HG02885 (cell line): ENCODE results near the gene TBC1D4.

Source experiments
- ATAC-seq: cut with Tn5 transposase; IDR thresholded peaks from one replicate; pipeline ENCODE4 v1.9.1; 2021; ENCODE audit warnings: mild to moderate bottlenecking; ENCODE audit not compliant: unreplicated experiment, poor library complexity

TBC1D4 gene, protein sequence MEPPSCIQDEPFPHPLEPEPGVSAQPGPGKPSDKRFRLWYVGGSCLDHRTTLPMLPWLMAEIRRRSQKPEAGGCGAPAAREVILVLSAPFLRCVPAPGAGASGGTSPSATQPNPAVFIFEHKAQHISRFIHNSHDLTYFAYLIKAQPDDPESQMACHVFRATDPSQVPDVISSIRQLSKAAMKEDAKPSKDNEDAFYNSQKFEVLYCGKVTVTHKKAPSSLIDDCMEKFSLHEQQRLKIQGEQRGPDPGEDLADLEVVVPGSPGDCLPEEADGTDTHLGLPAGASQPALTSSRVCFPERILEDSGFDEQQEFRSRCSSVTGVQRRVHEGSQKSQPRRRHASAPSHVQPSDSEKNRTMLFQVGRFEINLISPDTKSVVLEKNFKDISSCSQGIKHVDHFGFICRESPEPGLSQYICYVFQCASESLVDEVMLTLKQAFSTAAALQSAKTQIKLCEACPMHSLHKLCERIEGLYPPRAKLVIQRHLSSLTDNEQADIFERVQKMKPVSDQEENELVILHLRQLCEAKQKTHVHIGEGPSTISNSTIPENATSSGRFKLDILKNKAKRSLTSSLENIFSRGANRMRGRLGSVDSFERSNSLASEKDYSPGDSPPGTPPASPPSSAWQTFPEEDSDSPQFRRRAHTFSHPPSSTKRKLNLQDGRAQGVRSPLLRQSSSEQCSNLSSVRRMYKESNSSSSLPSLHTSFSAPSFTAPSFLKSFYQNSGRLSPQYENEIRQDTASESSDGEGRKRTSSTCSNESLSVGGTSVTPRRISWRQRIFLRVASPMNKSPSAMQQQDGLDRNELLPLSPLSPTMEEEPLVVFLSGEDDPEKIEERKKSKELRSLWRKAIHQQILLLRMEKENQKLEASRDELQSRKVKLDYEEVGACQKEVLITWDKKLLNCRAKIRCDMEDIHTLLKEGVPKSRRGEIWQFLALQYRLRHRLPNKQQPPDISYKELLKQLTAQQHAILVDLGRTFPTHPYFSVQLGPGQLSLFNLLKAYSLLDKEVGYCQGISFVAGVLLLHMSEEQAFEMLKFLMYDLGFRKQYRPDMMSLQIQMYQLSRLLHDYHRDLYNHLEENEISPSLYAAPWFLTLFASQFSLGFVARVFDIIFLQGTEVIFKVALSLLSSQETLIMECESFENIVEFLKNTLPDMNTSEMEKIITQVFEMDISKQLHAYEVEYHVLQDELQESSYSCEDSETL (N-terminal part only)

DNA sequence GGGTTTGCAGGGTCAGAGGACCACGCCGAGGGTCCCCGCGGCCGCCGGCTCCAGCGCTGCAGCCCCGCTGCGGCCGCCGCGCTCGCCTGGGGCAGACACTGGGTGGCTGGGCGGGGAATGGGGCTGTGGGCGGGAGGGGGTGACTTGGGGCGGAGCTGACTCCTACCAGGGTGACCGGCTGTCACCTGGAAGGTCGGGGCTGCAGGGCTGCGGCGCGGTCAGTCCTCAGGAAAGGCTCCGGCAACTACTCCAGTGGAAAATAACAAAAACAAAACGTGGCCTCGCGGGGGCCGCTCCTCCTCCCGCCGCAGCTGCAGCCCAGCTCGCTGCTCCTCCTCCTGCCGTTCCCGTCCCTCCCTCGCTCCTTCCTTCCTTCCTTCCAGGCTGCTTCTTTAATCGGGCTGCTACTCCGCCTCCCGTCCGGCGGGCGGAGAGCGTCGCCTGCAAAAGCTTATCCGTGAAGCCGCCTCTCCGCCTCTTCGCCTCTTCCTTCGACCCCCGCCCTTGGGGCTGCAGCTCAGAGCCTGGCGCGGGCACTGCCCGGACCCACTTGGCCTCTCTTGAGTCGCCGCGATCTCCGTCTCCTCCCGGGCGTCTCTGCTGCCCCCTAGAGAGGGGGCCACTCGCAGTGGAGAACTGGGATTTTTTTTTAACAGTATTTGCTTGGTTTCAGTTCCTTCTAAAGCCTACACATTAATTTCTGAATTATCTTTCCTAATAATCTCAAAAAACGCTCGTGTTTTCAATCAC is at the start of gene TBC1D4:
TSS of gene TBC1D4 (minus strand) at position 100 of the 750 bp plus-strand sequence. CDS start 402 bp downstream, outside the sequence.
- ATAC-seq, result peak; percentile 83

DNA sequence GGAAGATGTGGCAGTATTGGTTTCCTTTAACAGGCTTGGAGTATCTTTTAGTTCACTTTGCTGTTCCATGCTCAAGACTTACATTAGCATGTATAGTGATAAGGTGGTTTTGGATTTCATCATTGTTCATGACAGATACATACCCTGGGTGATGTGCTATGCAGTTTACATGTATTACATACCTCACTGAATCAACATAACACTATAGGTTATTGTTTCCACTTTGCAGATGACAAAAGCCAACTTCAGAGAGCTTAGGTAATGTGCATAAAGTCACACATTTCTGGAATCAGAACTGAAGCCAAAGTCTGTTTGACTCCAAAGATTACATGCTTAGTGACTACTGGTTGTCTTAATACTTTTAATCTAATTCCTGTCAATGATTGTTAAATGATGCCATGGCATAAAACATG is 48.6 kb upstream of the TBC1D4 start:
- no peak for ATAC-seq

DNA sequence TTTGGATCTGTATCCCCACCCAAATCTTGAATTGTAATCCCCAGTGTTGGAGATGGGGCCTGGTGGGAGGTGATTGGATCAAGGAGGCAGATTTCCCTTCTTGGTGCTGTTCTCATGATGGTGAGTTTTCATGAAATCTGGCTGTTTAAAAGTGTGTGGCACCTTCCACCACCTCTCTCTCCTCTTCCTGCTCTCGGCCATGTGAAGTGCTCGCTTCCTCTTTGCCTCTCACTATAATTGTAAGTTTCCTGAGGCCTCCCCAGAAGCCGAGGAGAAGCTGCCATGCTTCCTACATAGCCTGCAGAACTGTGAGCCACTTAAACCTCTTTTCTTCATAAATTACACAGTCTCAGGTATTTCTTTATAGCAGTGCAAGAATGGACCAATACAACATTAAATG is 40.0 kb upstream of the TBC1D4 start:
- peak; percentile 55 for ATAC-seq

DNA sequence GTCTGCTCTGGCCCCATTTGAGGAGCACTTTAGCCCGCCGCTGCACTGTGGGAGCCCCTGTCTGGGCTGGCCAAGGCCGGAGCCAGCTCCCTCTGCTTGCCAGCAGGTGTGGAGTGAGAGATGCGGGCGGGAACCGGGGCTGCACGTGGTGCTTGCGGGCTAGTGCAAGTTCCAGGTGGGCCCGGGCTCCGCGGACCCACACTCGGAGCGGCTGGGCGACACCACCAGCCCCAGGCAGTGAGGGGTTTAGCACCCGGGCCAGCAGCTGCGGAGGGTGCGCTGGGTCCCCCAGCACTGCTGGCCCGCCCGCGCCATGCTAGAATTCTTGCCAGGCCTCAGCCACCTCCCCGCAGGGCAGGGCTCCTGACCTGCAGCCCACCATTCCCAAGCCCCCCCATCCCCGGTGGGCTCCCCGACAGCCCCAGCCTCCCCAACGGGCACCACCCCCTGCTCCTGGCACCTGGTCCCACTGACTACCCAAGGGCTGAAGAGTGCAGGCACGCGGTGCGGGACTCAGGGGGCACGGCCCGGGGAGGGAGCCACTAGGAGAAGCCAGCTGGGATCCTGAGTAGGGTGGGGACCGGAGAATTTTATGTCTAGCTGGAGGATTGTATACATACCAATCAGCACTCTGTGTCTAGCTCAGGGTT is 36.6 kb upstream of the TBC1D4 start:
- no peak for ATAC-seq

DNA sequence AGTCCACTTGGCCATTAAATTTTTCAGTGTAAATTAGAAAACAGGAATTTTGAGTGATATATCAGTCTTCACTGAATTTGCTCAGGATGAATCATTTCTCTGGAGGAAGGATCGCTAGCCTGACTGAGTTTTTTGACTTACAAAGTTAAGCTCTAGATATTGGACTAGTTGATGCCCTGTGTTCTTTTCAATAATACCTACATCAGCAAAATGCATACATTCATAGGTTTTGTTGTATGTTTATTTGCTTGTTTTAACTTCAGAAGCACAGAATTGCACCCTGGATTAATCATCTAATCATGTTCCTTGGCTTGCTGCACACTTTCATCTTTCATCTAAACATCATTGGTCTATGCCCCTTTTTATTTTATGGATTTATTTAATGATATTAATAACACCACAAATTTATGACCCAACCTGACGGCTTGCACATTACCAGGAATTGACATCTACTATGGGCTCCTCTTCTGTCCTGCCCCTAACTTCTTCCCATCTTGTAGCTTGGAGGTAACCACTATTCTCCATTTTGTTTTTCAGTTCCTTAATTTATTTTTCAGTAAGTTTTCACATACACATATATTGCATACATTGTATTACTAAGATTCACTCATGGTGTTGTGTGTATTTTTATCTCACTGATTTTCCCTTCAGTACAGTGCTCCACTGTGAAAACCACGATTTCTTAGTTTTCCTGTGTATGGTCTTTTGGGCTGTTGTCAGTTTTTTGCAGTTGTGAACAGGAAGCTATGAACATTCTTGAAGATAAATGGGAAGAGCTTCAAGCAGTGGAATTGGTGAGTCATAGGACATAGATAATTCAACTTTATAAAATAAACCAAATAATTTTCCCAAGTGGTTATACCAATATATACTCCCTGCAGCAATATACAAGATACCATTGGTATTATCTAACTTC is 32.4 kb upstream of the TBC1D4 start:
- ATAC-seq, result no peak

DNA sequence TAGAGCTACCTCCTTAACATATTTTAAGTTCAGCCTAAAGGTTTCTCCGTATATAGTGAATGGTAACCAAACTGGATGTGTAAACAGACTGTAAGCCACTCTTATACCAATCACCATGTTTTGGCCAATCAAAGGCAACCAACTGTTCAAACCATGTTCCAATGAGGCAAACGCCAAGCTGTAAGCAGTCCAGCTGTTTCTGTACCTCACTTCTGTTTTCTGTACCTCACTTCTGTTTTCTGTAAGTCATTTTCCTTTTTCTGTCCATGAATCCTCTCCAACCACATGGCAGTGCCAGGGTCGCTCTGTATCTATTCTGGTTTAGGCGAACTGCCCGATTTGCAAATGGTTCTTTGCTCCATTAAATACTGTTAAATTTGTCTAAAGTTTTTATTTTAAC is 31.3 kb upstream of the TBC1D4 start:
- no peak for ATAC-seq

DNA sequence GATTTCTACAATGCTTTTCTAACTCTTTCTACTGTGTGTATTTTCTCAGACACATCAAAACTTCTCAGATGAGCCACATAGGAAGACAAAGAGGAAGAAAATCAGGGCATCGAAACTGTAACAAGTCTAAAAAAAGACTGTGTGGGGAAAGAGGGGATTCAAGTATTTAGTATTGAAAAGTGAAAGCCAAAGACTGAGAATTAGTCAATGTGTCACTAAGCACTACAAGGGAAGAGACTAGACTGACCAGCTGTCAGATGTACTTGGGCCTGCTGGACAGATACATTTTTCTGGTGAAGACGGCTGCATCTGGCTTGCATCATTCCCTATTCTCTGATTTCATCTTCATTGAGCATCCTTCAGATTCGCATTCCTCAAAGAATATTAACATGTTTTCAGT is 30.3 kb upstream of the TBC1D4 start:
- ATAC-seq, result peak; percentile 91

DNA sequence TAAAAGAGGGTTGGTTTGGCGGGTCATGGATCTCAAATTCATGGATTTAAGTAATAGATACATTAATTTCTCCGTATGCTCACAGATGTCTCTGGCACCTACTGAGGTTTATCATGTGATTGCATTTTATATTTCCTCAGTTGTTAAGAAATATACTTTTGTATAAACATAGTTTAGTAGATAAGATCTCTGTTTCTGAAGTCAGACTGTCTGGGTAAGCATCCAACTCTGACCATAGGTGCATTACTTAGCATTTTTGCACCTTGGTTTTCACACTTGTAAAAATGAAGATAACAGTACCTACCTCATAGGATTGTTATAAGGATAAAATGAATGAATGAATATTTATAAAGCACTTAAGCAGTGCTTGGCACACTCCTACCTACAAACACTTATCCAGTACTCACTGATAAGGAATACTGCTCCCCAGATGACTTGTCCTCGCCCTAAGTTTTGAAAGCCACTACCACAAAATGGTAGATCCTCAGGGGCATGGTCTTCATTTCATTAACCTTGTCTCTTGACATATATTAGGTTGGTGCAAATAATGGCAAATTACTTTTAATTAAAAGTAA is 29.2 kb upstream of the TBC1D4 start:
- no peak for ATAC-seq

DNA sequence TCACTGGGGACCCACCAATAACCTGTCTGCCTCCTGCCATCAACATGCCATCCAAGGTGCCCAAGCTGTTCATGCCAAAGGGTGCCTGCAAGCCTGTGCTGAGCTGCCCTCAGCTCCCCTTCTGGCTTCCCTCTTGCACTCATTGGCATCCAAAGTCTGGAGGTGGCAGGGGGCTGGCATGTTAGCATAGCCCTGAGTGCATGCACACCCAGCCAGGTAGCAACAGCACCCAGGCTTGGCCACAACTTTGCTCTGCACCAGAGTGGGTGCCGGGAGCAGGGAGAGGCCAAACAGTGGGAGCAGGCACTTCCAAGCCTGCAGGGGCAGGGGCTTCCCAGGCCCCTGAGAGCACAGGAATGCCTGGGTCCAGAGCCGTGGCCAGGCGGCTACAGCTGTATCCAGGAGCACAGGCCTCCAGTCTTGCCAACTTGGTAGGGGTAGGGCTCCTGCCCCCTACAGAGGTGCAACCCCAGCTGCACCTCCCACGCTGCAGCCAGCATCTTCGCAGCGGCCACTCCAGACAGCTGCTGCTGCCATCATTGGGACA is 26.1 kb upstream of the TBC1D4 start:
- ATAC-seq, result no peak

DNA sequence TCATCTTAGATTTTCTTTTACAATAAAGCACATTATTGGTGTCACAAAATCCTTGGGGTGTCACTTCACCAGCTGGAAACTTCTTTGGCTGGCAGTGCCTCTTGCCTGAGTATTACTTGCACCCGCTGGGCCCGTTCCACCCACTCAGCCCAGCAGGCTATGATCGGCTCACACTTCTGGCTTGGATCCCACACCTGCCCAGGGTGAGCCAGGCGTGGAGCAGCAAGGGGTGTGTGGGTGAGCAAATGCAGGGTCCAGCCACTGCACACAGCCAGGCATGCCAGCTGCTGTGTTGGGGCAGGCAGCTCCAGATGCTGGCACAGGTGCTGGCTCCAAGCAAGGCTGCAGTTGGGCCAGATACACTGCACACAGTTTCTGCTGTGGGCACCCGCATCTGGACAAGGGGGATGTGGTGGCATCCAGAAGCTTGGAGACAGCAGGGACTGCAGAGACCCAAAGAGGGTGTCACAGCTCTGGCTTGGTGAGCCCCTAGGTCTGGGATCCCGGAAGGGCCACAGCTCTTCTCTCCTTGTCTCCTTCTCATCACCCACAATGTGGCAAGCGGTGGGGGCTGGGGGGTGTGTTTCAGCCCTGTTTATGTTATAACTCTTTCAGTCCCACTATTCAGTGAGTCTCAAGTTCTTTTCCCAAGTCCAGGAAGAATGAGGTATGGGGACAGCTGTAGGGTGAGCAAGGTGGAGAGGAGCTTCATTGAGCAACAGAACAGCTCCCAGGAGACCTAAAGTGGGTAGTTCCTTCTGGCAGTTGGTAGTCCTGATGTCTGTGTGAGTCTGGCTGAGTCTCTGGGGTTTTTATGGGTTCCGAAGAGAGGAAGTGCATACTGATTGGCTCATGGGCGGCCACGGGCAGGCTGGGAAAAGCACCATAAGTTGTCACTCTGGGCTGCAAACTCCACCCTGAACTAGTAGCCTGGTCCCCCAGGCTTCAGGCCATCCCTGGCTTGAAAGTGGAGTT is 25.3 kb upstream of the TBC1D4 start:
- ATAC-seq, result peak; percentile 32

DNA sequence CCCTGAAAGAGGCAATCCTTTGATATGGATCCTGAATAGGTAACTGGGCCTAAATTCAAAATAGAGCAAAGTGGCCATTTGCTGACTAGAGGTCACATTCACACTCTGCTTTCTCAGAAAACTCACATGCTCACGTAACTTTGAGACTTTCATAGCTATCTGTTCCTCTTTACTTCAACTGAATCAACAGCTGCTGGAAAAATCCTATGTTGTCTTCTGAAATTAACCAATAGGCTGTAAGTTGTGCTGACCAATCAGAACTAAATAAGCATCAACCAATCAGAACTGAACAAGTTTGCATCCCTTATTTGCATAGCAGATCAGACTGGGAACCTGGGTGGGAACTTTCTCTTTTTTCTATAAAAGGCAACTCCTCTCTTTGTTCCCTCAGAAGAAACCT is 24.0 kb upstream of the TBC1D4 start:
- ATAC-seq, result no peak

DNA sequence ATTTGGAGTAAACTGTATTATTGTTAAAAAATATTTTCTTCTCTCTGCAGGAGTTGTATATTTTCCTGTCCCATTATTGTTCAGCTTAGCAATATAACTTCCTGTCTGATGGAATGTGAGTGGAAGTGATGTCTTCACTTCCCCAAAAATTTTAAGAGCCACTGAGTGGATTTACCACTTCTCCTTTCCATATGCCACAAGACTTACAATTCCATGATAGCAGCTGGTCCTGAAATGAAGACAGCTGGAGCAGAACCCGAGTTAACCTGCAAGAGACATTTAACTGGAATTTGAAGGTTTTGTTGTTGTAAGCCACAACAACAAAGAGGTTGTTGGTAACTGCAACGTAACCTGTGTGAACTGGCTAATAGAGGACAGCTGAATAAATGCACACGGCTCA is 23.4 kb upstream of the TBC1D4 start:
- ATAC-seq, result no peak

DNA sequence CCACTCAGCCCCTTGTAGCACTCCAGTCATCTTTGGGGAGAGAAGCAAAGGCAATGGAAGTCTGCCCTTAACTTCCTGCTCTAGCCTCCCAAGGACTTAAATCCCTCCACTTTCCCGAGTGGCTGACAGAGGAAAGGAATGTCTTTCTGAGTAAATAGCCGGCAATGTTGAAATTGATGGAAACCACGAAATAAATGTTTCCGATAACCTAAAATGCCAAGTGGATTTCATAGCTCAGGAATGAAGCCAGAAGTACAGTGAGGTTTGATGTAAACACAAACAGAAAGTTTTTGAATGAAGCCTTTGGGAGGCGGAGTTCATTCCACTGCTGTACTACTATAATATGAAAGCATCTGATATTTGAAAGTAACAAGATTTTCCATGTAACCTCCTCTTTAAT is 14.0 kb upstream of the TBC1D4 start:
- no peak for ATAC-seq

DNA sequence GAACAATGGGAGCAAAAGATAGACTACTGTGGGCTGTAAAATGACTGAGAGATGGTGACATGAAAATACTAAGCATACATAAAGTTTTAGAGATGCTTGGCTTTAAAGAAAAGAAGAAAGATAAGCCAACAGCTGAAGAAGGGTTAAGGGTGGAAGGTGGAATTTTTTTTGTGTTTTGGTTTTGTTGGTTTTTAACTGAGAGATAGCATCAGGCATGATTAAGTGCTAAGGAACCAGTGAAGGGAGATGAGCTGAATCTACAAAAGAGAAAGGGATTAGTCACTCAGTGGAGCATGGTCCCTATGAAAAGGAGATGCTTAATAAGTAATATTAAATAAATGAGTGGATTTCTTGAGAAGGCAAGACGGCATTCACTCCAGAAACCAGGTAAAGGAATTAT is 12.5 kb upstream of the TBC1D4 start:
- no peak for ATAC-seq

DNA sequence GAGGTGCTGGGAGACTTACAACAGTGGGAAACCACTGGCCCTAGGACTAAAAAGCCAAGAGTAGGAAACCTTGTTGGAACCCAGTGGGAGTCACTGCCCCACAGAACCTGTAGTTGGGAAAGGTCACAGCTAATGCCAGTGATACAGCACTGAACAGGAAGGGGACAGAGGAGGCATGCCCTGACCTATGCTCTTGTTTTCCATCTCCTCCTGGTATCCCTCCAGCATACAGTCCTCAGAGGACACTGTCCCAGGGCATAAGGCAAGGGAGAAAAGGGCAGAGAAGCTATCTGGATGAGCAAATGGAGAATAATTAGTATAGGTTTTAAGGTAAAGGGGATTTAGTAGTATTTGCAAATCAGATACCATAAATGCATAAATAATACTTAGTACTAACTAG is 11.2 kb upstream of the TBC1D4 start:
- ATAC-seq, result no peak

DNA sequence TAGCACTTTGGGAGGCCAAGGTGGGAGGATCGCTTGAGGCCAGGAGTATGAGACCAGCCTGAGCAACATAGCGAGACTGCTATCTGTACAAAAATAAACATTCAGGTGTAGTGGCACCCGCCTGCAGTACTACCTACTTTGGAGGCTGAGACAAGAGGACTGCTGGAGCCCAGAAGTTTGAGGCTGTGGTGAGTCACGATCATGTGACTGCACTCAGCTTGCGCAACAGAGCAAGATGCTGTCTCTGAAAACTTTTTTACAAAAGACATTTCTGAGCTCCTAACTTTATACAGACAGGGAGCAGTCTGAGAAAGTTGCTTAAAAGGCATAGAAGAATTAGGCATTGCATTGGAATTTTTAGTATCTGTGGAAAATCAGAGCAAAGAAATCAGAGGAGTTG is 10.4 kb upstream of the TBC1D4 start:
- no peak for ATAC-seq

DNA sequence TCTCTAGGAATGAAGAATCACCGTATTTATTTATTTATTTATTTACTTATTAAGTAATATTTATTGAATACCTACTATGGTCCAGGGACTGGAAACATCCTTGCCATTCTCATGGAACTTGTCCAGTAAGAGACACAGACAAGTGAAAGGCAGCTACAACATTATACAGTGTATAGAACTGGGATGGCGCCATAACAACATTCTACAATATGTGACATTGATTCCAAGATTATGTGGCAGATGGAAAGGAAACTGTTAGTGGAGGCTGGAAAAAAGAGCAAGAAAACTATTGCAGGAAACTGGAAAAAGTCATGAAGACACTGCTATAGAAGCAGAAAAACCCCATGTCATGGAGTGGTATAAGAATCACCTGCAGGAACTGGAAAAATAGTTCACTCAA is 9.4 kb upstream of the TBC1D4 start:
- no peak for ATAC-seq
